ENCODE data around the gene NUBP2. TPM values are rescaled to one million over a fixed set of nuclear protein-coding genes. Genes with fewer than 3 reads are reported as not detected.

Gene NUBP2
- total and polyA plus RNA-seq, 4 donors: 28.9 to 80.9 (median 54.1) TPM

DNA sequence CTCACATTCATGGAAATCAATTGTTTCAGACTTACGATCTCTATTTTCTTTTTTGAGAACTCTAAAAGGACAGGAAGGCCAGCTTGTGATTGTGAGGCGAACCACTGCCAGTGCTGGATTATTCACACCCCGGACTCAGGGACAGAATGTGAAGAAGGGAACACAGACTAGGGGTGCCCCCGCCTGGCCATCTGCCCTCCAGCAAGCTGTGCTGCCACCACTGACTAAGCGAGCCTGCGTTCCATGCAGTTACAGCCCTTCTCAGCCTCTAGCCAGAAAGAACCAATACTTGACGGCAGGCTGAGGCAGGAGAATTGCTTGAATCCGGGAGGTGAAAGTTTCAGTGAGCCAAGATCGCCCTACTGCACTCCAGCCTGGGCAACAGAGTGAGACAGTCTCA is 41.1 kb downstream of the NUBP2 start:
- WGBS: 32% methylated on average over 9 of the region's 9 CpGs
- DNase-seq (ENCODE audit: low spot score): peak; percentile 75
- H3K4me1 ChIP-seq (ENCODE audit: control insufficient read depth in 4 of 4, insufficient read depth in 4 of 4, low read length in 3 of 4): peaks cover 11 to 81% (median 68%) of the 10 kb centered on the region in 4 donors
- H3K27me3 ChIP-seq (ENCODE audit: control insufficient read depth in 4 of 4, insufficient read depth in 4 of 4, low read length in 3 of 4): no peaks in the 10 kb centered on the region
- peak in 1 of 2 donors; percentile 13 for TF ChIP-seq GABPA (IDR thresholded peaks at IDR 0.05 in 1 of 2, conservative IDR thresholded peaks at IDR 0.05 in 1 of 2)
- TF ChIP-seq RAD21 (IDR thresholded peaks at IDR 0.05): peak; percentile 64 to 65
- no peak for TF ChIP-seq REST (IDR thresholded peaks at IDR 0.05)
- TF ChIP-seq HNF4G (IDR thresholded peaks at IDR 0.05): no peak
- no peak for TF ChIP-seq FOXA1 (IDR thresholded peaks at IDR 0.05)
- TF ChIP-seq TAF1 (conservative IDR thresholded peaks at IDR 0.05): no peak
- no peak for TF ChIP-seq JUND (IDR thresholded peaks at IDR 0.05)
- TF ChIP-seq, protein P1, sequence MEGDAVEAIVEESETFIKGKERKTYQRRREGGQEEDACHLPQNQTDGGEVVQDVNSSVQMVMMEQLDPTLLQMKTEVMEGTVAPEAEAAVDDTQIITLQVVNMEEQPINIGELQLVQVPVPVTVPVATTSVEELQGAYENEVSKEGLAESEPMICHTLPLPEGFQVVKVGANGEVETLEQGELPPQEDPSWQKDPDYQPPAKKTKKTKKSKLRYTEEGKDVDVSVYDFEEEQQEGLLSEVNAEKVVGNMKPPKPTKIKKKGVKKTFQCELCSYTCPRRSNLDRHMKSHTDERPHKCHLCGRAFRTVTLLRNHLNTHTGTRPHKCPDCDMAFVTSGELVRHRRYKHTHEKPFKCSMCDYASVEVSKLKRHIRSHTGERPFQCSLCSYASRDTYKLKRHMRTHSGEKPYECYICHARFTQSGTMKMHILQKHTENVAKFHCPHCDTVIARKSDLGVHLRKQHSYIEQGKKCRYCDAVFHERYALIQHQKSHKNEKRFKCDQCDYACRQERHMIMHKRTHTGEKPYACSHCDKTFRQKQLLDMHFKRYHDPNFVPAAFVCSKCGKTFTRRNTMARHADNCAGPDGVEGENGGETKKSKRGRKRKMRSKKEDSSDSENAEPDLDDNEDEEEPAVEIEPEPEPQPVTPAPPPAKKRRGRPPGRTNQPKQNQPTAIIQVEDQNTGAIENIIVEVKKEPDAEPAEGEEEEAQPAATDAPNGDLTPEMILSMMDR (IDR thresholded peaks at IDR 0.05; ENCODE audit: low read depth, low read length, missing input control): peak; percentile 29
- TF ChIP-seq RXRA (IDR thresholded peaks at IDR 0.05): no peak
- TF ChIP-seq FOXA2 (IDR thresholded peaks at IDR 0.05): no peak
- TF ChIP-seq ZBTB33 (IDR thresholded peaks at IDR 0.05): no peak
- no peak for TF ChIP-seq EGR1 (IDR thresholded peaks at IDR 0.05; ENCODE audit: low read depth in 2 of 2)
- TF ChIP-seq SP1 (IDR thresholded peaks at IDR 0.05): no peak
- no peak for TF ChIP-seq HNF4A (conservative IDR thresholded peaks at IDR 0.05)
- TF ChIP-seq, protein P2, sequence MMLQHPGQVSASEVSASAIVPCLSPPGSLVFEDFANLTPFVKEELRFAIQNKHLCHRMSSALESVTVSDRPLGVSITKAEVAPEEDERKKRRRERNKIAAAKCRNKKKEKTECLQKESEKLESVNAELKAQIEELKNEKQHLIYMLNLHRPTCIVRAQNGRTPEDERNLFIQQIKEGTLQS (IDR thresholded peaks at IDR 0.05): no peak
- no peaks in the 10 kb centered on the region for H3K9me3 ChIP-seq (ENCODE audit: control insufficient read depth in 4 of 4, low read length in 3 of 4)
- H3K27ac ChIP-seq (ENCODE audit: low read depth in 1 of 2, low read length in 2 of 2): peak overlapping the region in 1 of 2 donors; percentile 83
- H3K9ac ChIP-seq (ENCODE audit: low read depth in 1 of 2, low read length in 2 of 2): peak overlapping the region in 1 of 2 donors; percentile 26
- H3K4me3 ChIP-seq (ENCODE audit: low read depth in 1 of 3, low read length in 3 of 3): peak overlapping the region in 1 of 3 donors; percentile 8
- H3K36me3 ChIP-seq (ENCODE audit: control insufficient read depth in 4 of 4, insufficient read depth in 3 of 4, low read depth in 1 of 4, low read length in 3 of 4): peaks cover 10 to 20% (median 18%) of the 10 kb centered on the region in 4 donors

DNA sequence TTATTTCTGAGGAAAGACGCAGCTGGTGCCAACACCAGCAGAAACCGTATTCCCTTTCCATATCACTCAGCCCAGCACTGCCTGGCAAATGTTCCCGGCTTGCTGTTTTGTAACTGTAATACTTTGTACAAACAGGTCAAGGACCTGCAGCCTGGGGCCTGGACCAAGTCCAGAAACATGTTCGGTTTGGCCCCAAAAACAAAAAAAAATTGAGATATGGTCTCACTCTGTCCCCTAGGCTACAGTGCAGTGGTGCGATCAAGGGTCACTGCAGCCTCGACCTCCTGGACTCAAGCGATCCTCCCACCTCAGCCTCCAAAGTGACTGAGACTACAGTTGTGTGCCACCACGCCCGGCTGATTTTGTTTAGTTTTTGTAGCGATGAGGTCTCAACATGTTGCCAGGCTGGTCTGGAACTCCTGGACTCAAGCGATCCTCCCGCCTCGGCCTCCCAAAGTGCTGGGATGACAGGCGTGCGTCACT is 42.7 kb downstream of the NUBP2 start:
- Histone ChIP-seq H3K27ac (ENCODE audit: low read depth in 1 of 2, low read length in 2 of 2) (peak overlapping the region; percentile 83 to 94), H3K9me3 (ENCODE audit: control insufficient read depth in 4 of 4, low read length in 3 of 4) (no peaks in the 10 kb centered on the region), H3K36me3 (ENCODE audit: control insufficient read depth in 4 of 4, insufficient read depth in 3 of 4, low read depth in 1 of 4, low read length in 3 of 4) (peaks cover 10 to 14% (median 12%) of the 10 kb centered on the region in 4 donors), H3K27me3 (ENCODE audit: control insufficient read depth in 4 of 4, insufficient read depth in 4 of 4, low read length in 3 of 4) (no peaks in the 10 kb centered on the region), H3K9ac (ENCODE audit: low read depth in 1 of 2, low read length in 2 of 2) (peak overlapping the region; percentile 26 to 77), H3K4me3 (ENCODE audit: low read depth in 1 of 3, low read length in 3 of 3) (peak overlapping the region; percentile 77 to 91 (median 82)), H3K4me1 (ENCODE audit: control insufficient read depth in 4 of 4, insufficient read depth in 4 of 4, low read length in 3 of 4) (peaks cover 11 to 81% (median 64%) of the 10 kb centered on the region in 4 donors)
- peak; percentile 47 for DNase-seq (ENCODE audit: low spot score)
- 25% methylated on average over 15 of the region's 15 CpGs for WGBS
- TF ChIP-seq, protein P3, sequence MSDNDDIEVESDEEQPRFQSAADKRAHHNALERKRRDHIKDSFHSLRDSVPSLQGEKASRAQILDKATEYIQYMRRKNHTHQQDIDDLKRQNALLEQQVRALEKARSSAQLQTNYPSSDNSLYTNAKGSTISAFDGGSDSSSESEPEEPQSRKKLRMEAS (IDR thresholded peaks at IDR 0.05): peak; percentile 69
- peak; percentile 51 for TF ChIP-seq TAF1 (conservative IDR thresholded peaks at IDR 0.05)
- peak; percentile 48 for TF ChIP-seq YY1 (IDR thresholded peaks at IDR 0.05)
- peak; percentile 90 for TF ChIP-seq RXRA (IDR thresholded peaks at IDR 0.05)
- peak in 1 of 2 donors; percentile 40 for TF ChIP-seq JUND (IDR thresholded peaks at IDR 0.05)
- peak; percentile 93 for TF ChIP-seq HNF4A (conservative IDR thresholded peaks at IDR 0.05)
- peak in 1 of 2 donors; percentile 44 for TF ChIP-seq GABPA (IDR thresholded peaks at IDR 0.05 in 1 of 2, conservative IDR thresholded peaks at IDR 0.05 in 1 of 2)
- TF ChIP-seq FOXA1 (IDR thresholded peaks at IDR 0.05): no peak
- TF ChIP-seq RAD21 (IDR thresholded peaks at IDR 0.05): peak; percentile 26 to 36
- TF ChIP-seq HNF4G (IDR thresholded peaks at IDR 0.05): peak; percentile 65
- TF ChIP-seq SP1 (IDR thresholded peaks at IDR 0.05): peak; percentile 62
- TF ChIP-seq REST (IDR thresholded peaks at IDR 0.05): no peak
- TF ChIP-seq, protein P2 (IDR thresholded peaks at IDR 0.05): no peak
- no peak for TF ChIP-seq FOXA2 (IDR thresholded peaks at IDR 0.05)

Measured in liver (tissue), 9 donors.